Spinal cord (tissue), 10 donors: Measurements from ENCODE around the gene ANKAR. TPM values are rescaled to one million over a fixed set of nuclear protein-coding genes. Genes with fewer than 3 reads are reported as not detected.

Experiments used
- DNase-seq, 6 donors: peaks; one replicate each; pipeline versions ENCODE4 v3.0.0 to v3.0.0-alpha.2; 2013 to 2015; ENCODE audit warnings: low spot score in 6 of 6, low read depth in 4 of 6
- H3K27ac ChIP-seq: one replicate; pipeline ENCODE4 v1.5.1; 2013; ENCODE audit warnings: low read depth, low read length, control low read depth
- H3K27me3 ChIP-seq: one replicate; pipeline ENCODE4 v1.6.1; 2013; ENCODE audit warnings: low read length; ENCODE audit not compliant: control insufficient read depth, insufficient read depth
- H3K36me3 ChIP-seq: one replicate; pipeline ENCODE4 v1.6.1; 2013; ENCODE audit warnings: low read length; ENCODE audit not compliant: control insufficient read depth, insufficient read depth
- H3K4me1 ChIP-seq: one replicate; pipeline ENCODE4 v1.6.1; 2013; ENCODE audit warnings: low read length; ENCODE audit not compliant: control insufficient read depth, insufficient read depth
- H3K4me3 ChIP-seq: one replicate; pipeline ENCODE4 v1.5.1; 2013; ENCODE audit warnings: low read depth, low read length, control low read depth
- H3K9me3 ChIP-seq: one replicate; pipeline ENCODE4 v1.6.1; 2013; ENCODE audit warnings: low read length; ENCODE audit not compliant: control insufficient read depth, insufficient read depth
- WGBS: methylation state at CpG from one replicate; pipeline ENCODE4 v1.1.5; 2013; ENCODE audit warnings: missing lambda C conversion rate; ENCODE audit not compliant: insufficient coverage; 5-methylcytosine and 5-hydroxymethylcytosine counted together
- long read RNA-seq, 4 donors: transcript quantifications; one replicate each; lab custom pipeline, GENCODE V29; 2026
- polyA plus RNA-seq, 2 donors: library from polyadenylated mRNA; unstranded; fragments of 120-200 nt; gene quantifications; one replicate each; pipeline ENCODE4 v1.2.1, GENCODE V29; 2013; ENCODE audit not compliant: insufficient read length in 2 of 2
- total RNA-seq, 2 donors: library from RNA; depleted of rRNA in 1 of 2; stranded (reverse); fragments of 120-200 nt in 1 of 2; fragments of >200 nt in 1 of 2; gene quantifications; one replicate each; pipeline versions ENCODE4 v1.2.3 to v1.2.4, GENCODE V29; 2013 to 2014
- donor health status: healthy.

Gene ANKAR, protein sequence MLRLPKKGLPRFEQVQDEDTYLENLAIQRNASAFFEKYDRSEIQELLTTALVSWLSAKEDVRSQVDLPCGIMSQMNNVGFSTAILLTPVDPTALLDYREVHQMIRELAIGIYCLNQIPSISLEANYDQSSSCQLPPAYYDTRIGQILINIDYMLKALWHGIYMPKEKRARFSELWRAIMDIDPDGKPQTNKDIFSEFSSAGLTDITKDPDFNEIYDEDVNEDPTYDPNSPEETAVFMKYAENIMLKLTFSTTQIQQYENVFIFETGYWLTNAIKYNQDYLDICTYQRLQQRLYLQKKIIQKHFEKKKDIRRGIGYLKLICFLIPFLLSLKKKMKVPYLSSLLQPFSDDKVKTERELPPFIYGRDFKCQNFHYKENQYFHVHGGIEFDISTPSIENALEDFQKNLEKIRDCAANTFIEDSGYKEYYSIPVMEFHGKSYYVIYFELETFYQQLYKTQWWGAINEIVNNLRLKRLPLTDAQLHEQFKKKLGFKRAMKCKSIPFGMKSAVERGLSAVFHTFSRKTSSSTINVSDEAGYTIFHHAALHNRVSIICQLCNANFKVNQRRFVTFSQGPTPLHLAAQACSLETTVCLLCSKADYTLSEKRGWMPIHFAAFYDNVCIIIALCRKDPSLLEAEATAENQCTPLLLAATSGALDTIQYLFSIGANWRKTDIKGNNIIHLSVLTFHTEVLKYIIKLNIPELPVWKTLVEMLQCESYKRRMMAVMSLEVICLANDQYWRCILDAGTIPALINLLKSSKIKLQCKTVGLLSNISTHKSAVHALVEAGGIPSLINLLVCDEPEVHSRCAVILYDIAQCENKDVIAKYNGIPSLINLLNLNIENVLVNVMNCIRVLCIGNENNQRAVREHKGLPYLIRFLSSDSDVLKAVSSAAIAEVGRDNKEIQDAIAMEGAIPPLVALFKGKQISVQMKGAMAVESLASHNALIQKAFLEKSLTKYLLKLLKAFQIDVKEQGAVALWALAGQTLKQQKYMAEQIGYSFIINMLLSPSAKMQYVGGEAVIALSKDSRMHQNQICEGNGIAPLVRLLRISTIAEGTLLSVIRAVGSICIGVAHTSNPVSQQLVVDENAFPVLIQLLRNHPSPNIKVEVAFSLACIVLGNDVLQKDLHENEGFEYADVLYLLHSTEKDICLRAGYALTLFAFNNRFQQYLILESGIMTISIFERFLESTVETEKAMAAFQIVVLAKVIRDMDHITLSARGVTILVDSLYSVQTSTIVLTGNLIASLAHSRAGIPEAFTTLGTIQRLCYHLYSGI (N-terminal part only)
- total RNA-seq = 10 to 100 TPM; 22.7 to 41.7 TPM
- 1 to 10 TPM; 6.4 to 7.1 TPM for polyA plus RNA-seq
- long read RNA-seq, donor 1 = 0 reads
- long read RNA-seq, donor 2 = 0 reads
- long read RNA-seq, donor 3 = 0 reads
- long read RNA-seq, donor 4 = 0 reads

DNA sequence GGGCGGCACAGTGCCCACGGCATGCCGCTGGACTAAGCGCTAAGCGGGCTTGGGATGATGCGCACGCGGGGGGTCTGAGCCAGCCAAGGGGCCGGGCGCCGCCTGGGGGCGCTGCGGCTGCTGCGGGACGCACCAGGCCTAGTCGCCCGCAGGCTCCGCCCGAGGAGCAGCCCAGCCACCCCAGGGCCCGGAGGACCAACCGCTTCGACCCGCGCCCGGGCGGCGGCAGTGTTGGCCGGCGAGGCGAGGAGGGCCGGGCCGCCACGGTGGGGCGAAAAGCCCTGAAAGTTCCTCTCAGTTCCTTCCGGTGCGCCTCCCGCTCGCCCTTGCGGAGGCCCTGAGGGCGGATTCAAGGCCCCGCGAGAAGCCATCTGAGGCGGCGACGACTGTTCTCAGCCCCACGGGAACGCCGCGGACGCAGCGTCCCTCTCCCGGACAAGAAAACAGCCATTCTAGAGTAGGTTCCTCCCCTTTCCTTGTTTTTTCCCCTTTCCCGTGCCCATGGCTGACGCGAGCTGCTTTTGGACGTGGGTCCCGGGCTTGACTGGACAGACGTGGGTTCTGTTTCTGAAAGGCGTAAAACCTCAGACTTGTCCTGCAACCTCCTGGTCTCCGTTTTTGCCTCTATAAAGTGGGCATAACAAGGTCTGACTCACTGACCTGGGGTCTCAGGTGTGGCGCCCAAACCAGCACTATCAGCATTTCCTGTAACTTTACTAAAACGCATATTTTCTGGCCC lies at the start of gene ANKAR:
TSS of gene ANKAR (plus strand) at position 297 of the 739 bp plus-strand sequence. CDS start 1,821 bp downstream, outside the sequence.
- Histone ChIP-seq H3K9me3 (peaks cover 2% of the 10 kb centered on the region), H3K27me3 (no peaks in the 10 kb centered on the region), H3K36me3 (peaks cover 10% of the 10 kb centered on the region), H3K4me1 (peaks cover 8% of the 10 kb centered on the region), H3K27ac (peak within 1 kb of the TSS; percentile 93), H3K4me3 (peak within 1 kb of the TSS; percentile 78)
- 1% methylated on average over 60 of the region's 62 CpGs for WGBS
- peak; percentile 51 to 94 (median 72) for DNase-seq

DNA sequence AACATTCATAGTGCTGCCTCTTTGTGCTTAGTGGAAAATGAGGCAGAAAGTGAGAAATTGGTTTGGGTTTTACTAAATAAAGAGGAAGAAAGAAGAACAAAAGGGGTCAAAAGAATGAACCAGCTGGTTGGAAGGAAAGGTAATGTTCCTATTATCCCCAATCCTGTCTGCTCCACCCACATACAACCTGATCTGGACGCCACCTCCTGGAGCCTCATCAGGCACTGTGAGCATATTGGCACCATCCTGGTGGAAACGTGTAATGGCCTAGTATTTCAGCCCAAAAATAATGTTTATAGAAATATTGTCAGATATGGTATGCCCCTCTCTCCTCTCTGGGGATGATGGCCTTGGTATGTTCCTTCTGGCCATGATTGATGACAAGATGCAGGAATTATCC lies 48.8 kb upstream of the ANKAR start:
- H3K4me1 ChIP-seq = no peaks in the 10 kb centered on the region
- H3K36me3 ChIP-seq = no peaks in the 10 kb centered on the region
- H3K27ac ChIP-seq = no peak overlapping the region
- H3K27me3 ChIP-seq = no peaks in the 10 kb centered on the region
- H3K9me3 ChIP-seq = no peaks in the 10 kb centered on the region
- no CpG with 5 or more reads among the region's 2 CpGs for WGBS
- DNase-seq = no peak
- H3K4me3 ChIP-seq = no peak overlapping the region

DNA sequence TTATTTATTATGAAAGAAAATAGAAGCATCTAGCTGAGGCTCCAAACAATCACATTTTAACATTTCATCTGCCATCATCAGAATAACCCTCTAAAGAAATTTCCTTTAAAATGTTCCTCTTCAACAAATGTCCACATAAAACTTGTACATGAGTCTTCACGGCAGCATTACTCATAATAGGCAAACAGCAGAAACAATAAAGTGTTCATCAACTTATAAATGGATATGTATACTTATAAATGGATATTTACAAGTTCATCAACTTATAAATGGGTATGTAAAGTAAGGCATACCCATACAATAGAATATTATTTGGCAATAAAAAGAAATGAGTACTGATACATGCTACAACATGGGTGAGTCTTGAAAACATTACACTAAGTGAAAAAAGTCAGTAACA lies 46.7 kb upstream of the ANKAR start:
- Histone ChIP-seq H3K4me3 (no peak overlapping the region), H3K27me3 (no peaks in the 10 kb centered on the region), H3K36me3 (no peaks in the 10 kb centered on the region), H3K27ac (no peak overlapping the region), H3K9me3 (no peaks in the 10 kb centered on the region), H3K4me1 (no peaks in the 10 kb centered on the region)
- no CpG with 5 or more reads among the region's 1 CpG for WGBS
- no peak for DNase-seq

DNA sequence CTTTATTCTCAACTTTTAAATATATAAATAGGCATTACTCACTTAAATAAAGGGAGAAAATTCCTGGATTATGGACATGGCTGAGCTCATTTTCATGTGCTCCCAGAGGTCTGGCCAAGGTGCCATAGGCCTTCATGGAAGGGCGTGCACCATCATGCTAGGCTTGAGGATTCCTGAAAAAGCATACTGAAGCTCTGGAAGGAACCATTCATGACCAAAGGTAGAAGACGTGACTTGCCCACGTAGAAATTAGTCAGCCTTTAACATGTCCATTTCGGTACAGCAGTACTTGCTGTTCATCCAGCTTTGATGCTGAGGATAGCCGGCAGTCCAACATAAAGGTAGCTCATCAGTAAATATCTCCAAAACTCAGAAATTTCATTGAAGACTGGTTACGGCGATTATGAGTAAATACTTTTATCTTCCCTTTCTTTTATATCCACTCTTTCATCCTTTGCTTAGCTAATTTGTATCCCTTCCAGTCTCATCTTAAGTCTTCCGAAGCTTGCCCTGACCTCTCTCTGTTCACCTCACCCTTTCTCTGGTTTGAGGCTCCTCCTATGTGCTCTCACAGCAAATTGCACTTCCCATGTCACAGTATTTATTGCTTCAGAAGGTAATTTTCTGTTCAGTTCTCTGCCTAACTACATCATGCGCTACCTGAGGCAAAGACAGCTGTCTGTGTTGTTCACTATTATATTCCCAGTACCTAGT lies 45.5 kb upstream of the ANKAR start:
- H3K27me3 ChIP-seq = no peaks in the 10 kb centered on the region
- WGBS = 92% methylated on average over 8 of the region's 9 CpGs

DNA sequence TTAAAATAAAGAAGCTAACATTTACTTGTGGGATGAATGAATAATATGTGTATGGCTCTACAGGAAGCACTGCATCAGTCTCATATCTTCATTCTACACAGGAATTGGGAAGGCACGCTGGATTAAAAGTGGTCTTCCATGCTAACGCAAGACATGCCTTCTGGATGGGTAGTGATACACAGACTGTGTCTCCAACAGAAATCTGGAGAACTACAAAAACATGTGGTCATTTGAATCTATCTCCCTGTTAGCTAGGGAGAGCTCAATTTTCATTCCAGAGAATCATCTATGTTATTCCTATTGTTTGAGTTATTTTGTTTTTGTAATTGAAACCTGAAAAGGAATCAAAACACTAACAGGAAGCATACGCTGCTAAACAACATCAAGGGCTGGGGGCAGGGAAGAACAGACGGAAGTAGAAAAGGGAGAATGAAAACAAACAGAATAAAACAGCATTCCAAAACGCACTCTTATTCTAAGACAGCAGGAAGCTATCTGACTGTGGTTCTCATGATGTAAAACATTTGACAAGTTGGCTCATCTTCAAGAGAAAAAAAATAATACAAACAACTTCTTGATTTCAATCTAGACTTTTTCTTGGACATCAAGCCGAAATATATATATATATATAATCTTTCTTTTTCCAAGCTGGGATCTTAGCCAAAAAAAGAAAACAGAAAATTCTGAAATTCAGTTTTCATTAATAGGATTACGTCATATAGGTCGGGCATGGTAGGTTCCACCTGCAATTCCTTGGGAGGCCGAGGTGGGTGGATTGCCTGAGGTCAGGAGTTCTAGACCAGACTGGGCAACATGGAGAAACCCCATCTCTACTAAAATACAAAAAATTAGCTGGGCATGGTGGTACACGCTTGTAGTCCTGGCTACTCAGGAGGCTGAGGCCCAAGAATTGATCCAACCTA lies 44.7 kb upstream of the ANKAR start:
- Histone ChIP-seq H3K9me3 (no peaks in the 10 kb centered on the region), H3K27ac (peak overlapping the region; percentile 29), H3K36me3 (no peaks in the 10 kb centered on the region), H3K4me3 (no peak overlapping the region), H3K4me1 (no peaks in the 10 kb centered on the region), H3K27me3 (no peaks in the 10 kb centered on the region)
- DNase-seq = peak in 1 of 6 donors; percentile 59
- WGBS = 80% methylated on average over 1 of the region's 10 CpGs

More for the DNA sequence above, 45.5 kb upstream of the ANKAR start:
- Histone ChIP-seq H3K9me3 (no peaks in the 10 kb centered on the region), H3K36me3 (no peaks in the 10 kb centered on the region), H3K27ac (peak overlapping the region; percentile 29), H3K4me3 (no peak overlapping the region), H3K4me1 (no peaks in the 10 kb centered on the region)
- DNase-seq = no peak

DNA sequence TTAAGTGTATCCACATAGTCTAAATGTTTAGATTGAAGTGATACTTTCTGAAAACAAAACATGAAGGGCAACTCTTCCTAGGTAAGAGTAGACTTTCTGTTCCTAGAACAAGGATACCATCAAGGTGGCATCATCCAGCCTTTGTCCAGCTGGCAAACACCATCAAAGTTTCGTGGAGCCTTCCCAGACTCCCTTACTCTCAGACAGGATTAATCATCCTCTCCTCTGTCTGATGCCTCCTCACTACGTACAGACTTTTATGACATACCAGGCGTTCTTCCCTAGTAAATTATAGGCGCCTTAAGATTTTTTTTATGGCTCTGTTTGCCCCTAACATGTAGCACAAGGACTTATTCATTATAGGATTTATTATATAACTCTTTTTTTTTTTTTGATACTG lies 42.6 kb upstream of the ANKAR start:
- Histone ChIP-seq H3K9me3 (no peaks in the 10 kb centered on the region), H3K27me3 (no peaks in the 10 kb centered on the region), H3K36me3 (no peaks in the 10 kb centered on the region), H3K4me3 (no peak overlapping the region), H3K4me1 (no peaks in the 10 kb centered on the region), H3K27ac (no peak overlapping the region)
- DNase-seq = no peak
- WGBS = 92% methylated on average over 1 of the region's 4 CpGs

DNA sequence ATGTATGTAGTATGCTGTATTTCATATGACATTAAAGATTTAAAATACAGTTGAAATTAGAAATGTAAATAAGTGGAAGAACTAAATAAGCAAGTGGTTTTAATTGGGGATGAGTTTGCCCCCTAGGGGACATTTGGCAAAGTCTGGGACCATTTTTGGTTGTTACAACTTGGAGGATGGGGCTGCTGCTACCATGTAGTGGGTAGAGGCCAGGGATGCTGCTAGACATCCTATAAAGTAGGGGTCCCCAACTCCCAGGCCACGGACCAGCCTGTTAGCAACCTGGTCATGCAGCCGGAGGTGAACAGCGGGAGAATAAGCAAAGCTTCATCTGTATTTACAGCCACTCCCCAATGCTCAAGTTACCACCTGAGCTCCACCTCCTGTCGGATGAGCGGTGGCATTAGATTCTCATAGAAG lies 41.1 kb upstream of the ANKAR start:
- WGBS = 64% methylated on average over 5 of the region's 5 CpGs

DNA sequence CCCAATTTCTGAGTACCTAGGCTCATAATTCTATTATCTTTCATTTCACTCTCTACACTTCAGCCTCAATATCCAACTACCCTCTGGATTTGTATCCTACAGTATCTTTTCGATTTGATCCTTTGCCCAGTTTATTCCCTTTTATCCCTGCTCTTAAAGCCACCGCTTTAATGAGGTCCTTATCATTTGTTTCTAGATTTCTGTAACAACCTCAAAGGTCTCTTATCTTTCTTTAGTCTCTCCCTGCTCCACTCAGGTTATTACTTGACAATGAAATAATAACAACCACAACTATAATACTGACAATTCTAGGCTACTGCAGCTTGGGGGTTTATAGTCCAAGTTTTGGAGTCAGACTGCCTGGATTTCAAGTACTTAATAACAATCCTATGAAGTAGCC lies 39.1 kb upstream of the ANKAR start:
- Histone ChIP-seq H3K4me1 (no peaks in the 10 kb centered on the region), H3K4me3 (no peak overlapping the region), H3K27me3 (no peaks in the 10 kb centered on the region), H3K27ac (no peak overlapping the region), H3K36me3 (no peaks in the 10 kb centered on the region), H3K9me3 (no peaks in the 10 kb centered on the region)
- 100% methylated on average over 2 of the region's 2 CpGs for WGBS
- no peak for DNase-seq

More for the DNA sequence above, 41.1 kb upstream of the ANKAR start:
- Histone ChIP-seq H3K4me3 (no peak overlapping the region), H3K27me3 (no peaks in the 10 kb centered on the region), H3K36me3 (no peaks in the 10 kb centered on the region), H3K4me1 (no peaks in the 10 kb centered on the region), H3K27ac (no peak overlapping the region), H3K9me3 (no peaks in the 10 kb centered on the region)
- DNase-seq = no peak
